GM06990 (cell line): ENCODE data around the gene TECPR2.
A peak's percentile ranks its signal among the peaks of the same experiment; 100 is the strongest.
"Not testable (repeated sequence)": the region's sequence is repeated elsewhere in the genome, so short reads cannot be mapped to it uniquely, and the experiment has no call there.

Source experiments
- DNase-seq: peaks from one replicate; pipeline ENCODE4 v3.0.0-alpha.2; 2011; ENCODE audit not compliant: insufficient read length; ENCODE audit errors: extremely low read depth
- H3K27me3 ChIP-seq: replicated peaks from 2 replicates; pipeline ENCODE4 v1.6.0; 2011; ENCODE audit warnings: low read length; ENCODE audit not compliant: control insufficient read depth, insufficient read depth
- H3K36me3 ChIP-seq: 2 replicates; pipeline ENCODE4 v1.5.1; 2011; ENCODE audit warnings: low read length; ENCODE audit not compliant: control insufficient read depth, insufficient read depth
- H3K4me3 ChIP-seq: replicated peaks from 2 replicates; pipeline ENCODE4 v1.5.1; 2011; ENCODE audit warnings: low read depth, mild to moderate bottlenecking, control low read depth, low read length
- TF ChIP-seq, protein P1 (sequence below): IDR thresholded peaks from 2 replicates; pipeline ENCODE4 v1.5.1; 2011; ENCODE audit warnings: low read length, control low read depth, mild to moderate bottlenecking, inconsistent platforms; ENCODE audit not compliant: insufficient read depth, poor library complexity, severe bottlenecking

Gene TECPR2

DNA sequence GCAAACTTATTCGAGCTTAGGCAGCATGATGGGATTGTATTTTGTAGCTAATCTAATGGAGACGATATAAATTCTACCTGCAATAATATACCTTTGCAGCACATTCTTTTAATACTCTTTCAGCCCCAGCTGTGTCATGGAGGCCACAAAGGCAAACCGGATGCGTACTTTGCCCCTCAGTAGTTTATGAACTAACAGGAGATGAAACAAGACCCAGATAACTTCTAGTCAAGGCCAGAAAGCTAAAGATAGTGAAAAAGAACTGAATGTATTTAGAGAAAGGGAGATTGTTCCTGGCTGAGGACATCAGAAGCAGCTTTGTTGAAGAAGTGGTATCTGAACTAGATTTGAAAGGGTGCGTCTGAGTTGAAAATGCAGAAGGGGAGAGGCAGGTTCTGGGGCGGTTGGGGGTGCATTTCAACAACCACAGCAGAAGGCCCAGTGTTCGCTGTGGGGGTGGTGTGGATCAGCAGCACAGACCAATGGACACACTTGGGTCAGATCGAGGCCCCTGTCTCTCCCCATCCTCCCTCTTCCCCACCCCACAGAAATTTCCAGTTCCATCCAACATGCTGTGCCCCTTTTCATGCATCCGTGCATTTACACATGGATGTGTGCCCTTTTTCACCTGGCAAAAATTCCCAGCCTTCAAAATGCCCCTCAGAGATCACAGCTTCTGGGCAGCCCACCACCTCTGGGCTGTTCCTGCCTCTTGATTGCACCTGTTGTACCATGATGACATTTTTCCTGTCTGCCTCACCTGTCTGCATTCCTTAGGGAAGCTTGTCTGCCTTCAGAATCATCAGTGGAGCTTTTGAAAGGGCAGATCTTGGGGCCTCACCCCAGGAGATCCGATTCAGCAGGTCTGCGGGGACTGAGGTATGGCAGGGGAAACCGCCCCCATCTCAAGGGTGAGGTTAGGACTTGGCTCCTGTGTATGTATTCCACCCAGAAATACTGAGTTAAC lies 41.0 kb upstream of the TECPR2 start:
- TF ChIP-seq, protein P1, sequence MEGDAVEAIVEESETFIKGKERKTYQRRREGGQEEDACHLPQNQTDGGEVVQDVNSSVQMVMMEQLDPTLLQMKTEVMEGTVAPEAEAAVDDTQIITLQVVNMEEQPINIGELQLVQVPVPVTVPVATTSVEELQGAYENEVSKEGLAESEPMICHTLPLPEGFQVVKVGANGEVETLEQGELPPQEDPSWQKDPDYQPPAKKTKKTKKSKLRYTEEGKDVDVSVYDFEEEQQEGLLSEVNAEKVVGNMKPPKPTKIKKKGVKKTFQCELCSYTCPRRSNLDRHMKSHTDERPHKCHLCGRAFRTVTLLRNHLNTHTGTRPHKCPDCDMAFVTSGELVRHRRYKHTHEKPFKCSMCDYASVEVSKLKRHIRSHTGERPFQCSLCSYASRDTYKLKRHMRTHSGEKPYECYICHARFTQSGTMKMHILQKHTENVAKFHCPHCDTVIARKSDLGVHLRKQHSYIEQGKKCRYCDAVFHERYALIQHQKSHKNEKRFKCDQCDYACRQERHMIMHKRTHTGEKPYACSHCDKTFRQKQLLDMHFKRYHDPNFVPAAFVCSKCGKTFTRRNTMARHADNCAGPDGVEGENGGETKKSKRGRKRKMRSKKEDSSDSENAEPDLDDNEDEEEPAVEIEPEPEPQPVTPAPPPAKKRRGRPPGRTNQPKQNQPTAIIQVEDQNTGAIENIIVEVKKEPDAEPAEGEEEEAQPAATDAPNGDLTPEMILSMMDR = no peak
- Histone ChIP-seq H3K36me3 (peaks cover 3% of the 10 kb centered on the region; the same call in 1 of the 2 replicates), H3K27me3 (no peaks in the 10 kb centered on the region), H3K4me3 (no peak overlapping the region)
- no peak for DNase-seq

GRCh38 chr14:102323102-102323501 lies 39.6 kb upstream of the TECPR2 start:
- TF ChIP-seq, protein P1 = peak; percentile 63
- Histone ChIP-seq H3K27me3 (no peaks in the 10 kb centered on the region), H3K36me3 (peaks cover 3% of the 10 kb centered on the region; the same call in 1 of the 2 replicates), H3K4me3 (no peak overlapping the region)
- DNase-seq = no peak

GRCh38 chr14:102325791-102326345 lies 36.9 kb upstream of the TECPR2 start:
- no peak for DNase-seq
- TF ChIP-seq, protein P1 = no peak

GRCh38 chr14:102326583-102326982 lies 36.2 kb upstream of the TECPR2 start:
- TF ChIP-seq, protein P1 = no peak
- H3K27me3 ChIP-seq = no peaks in the 10 kb centered on the region
- DNase-seq = no peak
- H3K4me3 ChIP-seq = no peak overlapping the region
- H3K36me3 ChIP-seq = peaks cover 5% of the 10 kb centered on the region; the same call in 1 of the 2 replicates

More at GRCh38 chr14:102325791-102326345, 36.9 kb upstream of the TECPR2 start:
- Histone ChIP-seq H3K27me3 (no peaks in the 10 kb centered on the region), H3K4me3 (no peak overlapping the region), H3K36me3 (peaks cover 3% of the 10 kb centered on the region; the same call in 1 of the 2 replicates)

DNA sequence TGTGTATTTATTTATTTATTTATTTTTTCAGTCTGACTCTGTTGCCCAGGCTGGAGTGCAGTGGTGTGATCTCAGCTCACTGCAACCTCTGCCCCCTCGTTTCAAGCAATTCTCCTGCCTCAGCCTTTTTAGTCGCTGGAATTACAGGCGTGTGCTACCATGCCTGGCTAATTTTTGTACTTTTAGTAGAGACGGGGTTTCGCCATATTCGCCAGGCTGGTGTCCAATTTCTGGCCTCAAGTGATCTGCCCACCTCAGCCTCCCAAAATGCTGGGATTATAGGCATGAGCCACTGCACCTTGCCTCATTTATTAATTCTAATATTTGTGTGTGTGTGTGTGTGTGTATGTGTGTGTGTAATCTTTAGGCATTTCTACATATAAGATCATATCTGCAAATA lies 33.4 kb upstream of the TECPR2 start:
- not testable (repeated sequence) for H3K4me3 ChIP-seq, DNase-seq, H3K27me3 ChIP-seq
- peaks cover 12% of the 10 kb centered on the region for H3K36me3 ChIP-seq

DNA sequence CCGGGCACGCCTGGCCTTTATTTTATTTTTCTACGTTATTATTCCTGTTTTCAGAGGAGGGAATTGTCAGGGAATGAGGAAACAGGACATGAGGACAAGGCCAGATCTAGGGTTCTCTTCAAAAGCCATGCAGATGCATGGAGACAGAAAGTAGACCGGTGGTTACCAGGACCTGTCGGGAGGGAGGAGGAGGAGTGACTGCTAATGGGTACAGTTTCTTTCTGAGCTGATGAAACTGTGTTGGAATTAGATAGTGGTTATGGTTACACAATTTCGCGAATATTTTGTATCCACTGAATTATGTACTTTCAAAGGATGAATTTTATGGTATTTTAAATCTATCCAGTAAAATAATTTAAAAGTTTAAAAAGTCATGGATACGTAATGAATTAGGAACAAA lies 31.9 kb upstream of the TECPR2 start:
- no peak overlapping the region for H3K4me3 ChIP-seq
- DNase-seq = no peak
- peaks cover 14% of the 10 kb centered on the region for H3K36me3 ChIP-seq
- TF ChIP-seq, protein P1 = no peak
- H3K27me3 ChIP-seq = no peaks in the 10 kb centered on the region
